Activated naive CD4-positive, alpha-beta T cell treated with anti-CD3 and anti-CD28 coated beads for 36 hours (primary cell): ENCODE results near the gene SLC2A11. TPM values are rescaled to one million over a fixed set of nuclear protein-coding genes. Genes with fewer than 3 reads are reported as not detected.

Experiments used
- CTCF ChIA-PET: fragments of 350-600 bp; sonication (Branson Sonifier 250); formaldehyde crosslinking; loops from one replicate; lab custom pipeline; 2021; ENCODE audit warnings: antibody characterized with exemption; lab: Charles Lee
- DNase-seq: peaks from one replicate; pipeline ENCODE4 v3.0.0-alpha.2; 2020
- H3K27ac Mint-ChIP-seq: one replicate; pipeline ENCODE4 v1.8.0; 2021; ENCODE audit warnings: mild to moderate bottlenecking, mixed read lengths
- H3K27me3 Mint-ChIP-seq: one replicate; pipeline ENCODE4 v1.8.0; 2021; ENCODE audit warnings: low read depth, mixed read lengths
- H3K36me3 Mint-ChIP-seq: one replicate; pipeline ENCODE4 v1.8.0; 2021; ENCODE audit warnings: low read depth, mixed read lengths
- H3K4me1 Mint-ChIP-seq: one replicate; pipeline ENCODE4 v1.8.0; 2021; ENCODE audit warnings: low read depth, mixed read lengths
- H3K4me3 Mint-ChIP-seq: one replicate; pipeline ENCODE4 v1.8.0; 2021; ENCODE audit warnings: mild to moderate bottlenecking, moderate library complexity, mixed read lengths
- H3K9me3 Mint-ChIP-seq: one replicate; pipeline ENCODE4 v1.8.0; 2021; ENCODE audit warnings: mixed read lengths
- intact Hi-C: fragments of 100-400 bp; cut with micrococcal nuclease; formaldehyde crosslinking; loops from one replicate; pipeline ENCODE4 v1.15.1; 2023
- total RNA-seq, 2 experiments: library from RNA; stranded (reverse); gene quantifications; one replicate each; pipeline ENCODE4 v1.2.3, GENCODE V29; 2021

The SLC2A11 gene
- total RNA-seq, 2 experiments from 2014 or later: 6.1 to 7.5 TPM

DNA sequence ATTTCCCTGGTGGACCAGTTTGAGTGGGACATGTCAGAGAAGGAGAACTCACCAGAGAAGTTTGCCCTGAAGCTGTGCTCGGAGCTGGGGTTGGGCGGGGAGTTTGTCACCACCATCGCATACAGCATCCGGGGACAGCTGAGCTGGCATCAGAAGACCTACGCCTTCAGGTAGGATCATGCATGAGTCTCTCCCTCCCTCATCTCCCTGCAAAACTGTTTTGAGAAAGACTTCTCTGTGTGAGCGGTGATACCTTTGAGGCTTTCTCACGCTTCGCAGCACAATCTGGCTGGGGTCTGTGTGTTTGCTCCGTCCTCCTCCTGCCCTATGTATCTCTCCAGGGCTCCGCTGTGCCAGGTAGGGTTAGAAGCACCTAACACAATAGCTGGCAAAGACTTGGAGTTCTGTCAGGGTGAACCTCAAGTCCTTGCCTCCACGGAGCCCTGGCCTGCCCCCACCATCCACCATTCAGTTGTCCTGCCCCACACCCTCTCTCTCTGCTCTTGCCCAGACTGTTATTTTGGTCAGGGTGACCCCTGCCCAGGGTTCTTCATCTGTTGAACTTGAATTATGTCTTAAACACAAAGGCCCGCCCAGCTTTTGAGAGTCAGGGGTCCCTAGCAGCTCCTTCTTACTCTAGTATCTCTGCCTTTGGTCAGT, 32.3 kb upstream of the SLC2A11 start:
- Mint-ChIP-seq H3K27ac (peak overlapping the region; percentile 90), H3K27me3 (no peaks in the 10 kb centered on the region), H3K36me3 (peaks cover 30% of the 10 kb centered on the region), H3K9me3 (no peaks in the 10 kb centered on the region), H3K4me3 (no peak overlapping the region), H3K4me1 (peaks cover 4% of the 10 kb centered on the region)
- DNase-seq: no peak
- CTCF ChIA-PET: interaction anchor here (1.3 to 1.5 kb wide), 2 partner anchors 21 to 25 kb away, joined by 3 read pairs; no protein-coding TSS in a partner anchor
- intact Hi-C loops: no loop called here

DNA sequence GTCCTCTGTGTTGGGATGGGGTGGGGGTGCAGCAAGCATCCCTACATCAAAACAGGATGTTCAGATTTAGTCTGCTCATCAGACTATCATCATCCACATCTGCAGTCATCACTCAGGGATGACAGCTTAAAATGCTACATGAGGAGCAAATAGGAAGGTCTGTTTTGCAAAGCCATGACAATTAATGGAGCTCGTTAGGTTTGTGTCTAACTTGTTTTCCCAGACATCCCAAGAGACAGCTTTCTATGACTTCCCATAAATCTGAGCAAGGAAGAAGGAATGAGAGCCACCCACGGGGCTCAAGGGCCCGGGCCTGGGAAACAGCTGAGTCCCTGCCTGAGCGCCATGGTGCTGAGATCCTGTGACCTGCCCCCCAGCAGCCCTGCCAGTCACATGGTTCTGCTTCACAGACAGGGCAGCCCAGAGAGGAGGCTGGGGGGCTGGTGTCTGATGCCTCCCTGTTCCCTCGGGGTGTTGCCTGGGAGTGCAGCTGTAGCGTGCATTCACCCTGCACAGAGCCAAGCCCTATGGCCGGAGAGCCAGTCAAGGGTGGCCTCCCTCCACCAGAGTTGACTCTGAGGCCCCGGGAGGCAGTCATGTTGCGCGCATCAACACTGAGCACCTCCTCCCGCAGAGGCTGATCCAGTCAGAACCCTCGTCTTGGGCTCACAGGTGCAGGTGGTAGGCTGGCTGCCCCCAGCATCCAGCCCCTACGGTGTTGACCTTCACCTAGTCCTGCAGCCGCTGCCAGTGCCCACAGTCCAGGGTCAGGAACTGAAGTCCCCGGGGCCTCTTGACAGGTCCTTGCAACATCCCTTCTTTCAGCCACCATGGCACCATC, 30.9 kb upstream of the SLC2A11 start:
- peaks cover 26% of the 10 kb centered on the region for H3K36me3 Mint-ChIP-seq
- peaks cover 4% of the 10 kb centered on the region for H3K4me1 Mint-ChIP-seq
- no peak for DNase-seq
- intact Hi-C loops: no loop called here
- H3K9me3 Mint-ChIP-seq: no peaks in the 10 kb centered on the region
- H3K4me3 Mint-ChIP-seq: no peak overlapping the region
- H3K27me3 Mint-ChIP-seq: no peaks in the 10 kb centered on the region
- peak overlapping the region; percentile 90 for H3K27ac Mint-ChIP-seq
- CTCF ChIA-PET: interaction anchor here (0.6 to 1.5 kb wide), 3 partner anchors 19 to 282 kb away, joined by 3 read pairs; no protein-coding TSS in a partner anchor

DNA sequence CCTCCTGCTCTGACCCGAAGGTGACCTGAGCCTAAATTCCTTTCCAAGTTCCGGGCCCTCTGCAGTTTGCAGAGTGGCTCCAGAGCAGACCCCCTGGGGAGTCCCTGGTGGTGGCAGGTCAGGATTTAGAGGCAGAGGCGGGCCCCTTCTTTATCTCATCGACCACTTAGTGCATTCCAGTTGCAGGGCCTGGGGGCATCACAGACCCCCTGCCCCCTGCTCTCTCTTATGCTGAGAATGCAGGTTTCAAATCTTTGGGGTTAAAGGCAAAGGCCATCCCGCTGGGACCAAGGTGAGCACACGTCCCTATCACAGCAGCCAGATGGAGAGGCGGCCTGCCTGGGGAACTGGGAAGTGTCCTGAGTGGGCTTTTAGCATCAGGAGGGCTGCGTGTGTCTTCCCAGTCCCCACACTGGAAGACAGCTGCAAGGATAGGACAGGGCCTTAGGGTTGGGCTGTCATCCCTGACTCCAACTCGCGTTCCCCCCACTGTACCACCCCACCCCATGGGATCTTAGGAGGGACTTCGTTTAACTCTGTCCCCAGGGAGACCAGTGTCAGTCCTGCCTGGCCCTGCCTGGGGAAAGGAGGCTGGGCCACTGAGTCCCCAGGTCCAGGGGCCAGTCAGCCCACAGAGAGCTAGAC, 30.2 kb upstream of the SLC2A11 start:
- CTCF ChIA-PET: interaction anchor here (1.1 kb wide), 1 partner anchor 239 kb away, joined by 3 read pairs; no protein-coding TSS in a partner anchor
- no peak overlapping the region for H3K4me3 Mint-ChIP-seq

DNA sequence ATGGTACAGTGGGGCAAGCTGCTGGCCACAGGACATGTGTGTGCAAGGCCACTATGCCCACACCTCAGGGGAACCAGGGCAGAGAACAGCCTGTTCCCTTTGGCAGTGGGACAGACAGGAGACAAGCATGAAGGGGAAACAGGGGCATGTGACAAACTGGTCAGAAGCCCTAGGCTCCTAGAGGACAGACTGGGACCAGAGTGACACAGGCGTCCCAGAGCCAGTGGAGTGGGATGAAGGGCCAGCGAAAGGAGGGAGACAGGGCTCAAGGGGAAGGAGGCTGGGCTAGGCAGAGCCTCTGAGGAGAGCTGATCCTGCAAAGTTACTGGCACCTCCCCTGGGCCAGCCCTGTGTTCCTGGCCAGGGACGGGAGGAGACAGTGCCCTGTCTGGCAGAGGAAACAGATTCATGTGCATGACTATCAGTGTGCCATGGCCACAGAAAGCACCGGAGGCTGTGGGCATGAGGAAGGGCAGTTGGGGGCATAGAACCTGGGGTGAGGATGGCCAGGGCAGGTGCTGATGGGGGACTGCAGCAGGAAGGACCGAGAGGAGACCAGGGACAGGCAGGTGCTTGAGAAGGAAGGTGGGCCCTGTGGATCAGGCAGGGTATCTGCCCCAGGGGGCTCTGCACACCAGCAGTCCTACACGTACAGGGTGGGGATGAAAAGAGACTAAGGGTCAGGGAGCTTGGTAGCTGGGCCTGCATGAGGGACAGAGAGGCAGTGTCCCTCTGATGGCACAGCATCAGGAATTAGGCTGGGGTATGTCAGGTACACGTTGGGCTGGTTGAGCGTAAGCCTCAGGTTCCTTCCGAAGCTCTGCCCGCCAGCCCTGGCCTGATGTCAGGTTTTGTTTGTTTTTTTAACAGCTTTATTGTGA, 28.6 kb upstream of the SLC2A11 start:
- Mint-ChIP-seq H3K4me1 (peaks cover 4% of the 10 kb centered on the region), H3K36me3 (peaks cover 12% of the 10 kb centered on the region), H3K9me3 (no peaks in the 10 kb centered on the region), H3K27ac (no peak overlapping the region), H3K27me3 (no peaks in the 10 kb centered on the region), H3K4me3 (no peak overlapping the region)
- intact Hi-C loops: no loop called here
- CTCF ChIA-PET: interaction anchor here (1.1 kb wide), 1 partner anchor 241 kb away, joined by 3 read pairs; no protein-coding TSS in a partner anchor
- no peak for DNase-seq

More for the DNA sequence above, 30.2 kb upstream of the SLC2A11 start:
- peaks cover 4% of the 10 kb centered on the region for H3K4me1 Mint-ChIP-seq
- no peak overlapping the region for H3K27ac Mint-ChIP-seq
- H3K27me3 Mint-ChIP-seq: no peaks in the 10 kb centered on the region
- no peak for DNase-seq
- H3K36me3 Mint-ChIP-seq: peaks cover 24% of the 10 kb centered on the region
- H3K9me3 Mint-ChIP-seq: no peaks in the 10 kb centered on the region
- intact Hi-C loops: no loop called here

DNA sequence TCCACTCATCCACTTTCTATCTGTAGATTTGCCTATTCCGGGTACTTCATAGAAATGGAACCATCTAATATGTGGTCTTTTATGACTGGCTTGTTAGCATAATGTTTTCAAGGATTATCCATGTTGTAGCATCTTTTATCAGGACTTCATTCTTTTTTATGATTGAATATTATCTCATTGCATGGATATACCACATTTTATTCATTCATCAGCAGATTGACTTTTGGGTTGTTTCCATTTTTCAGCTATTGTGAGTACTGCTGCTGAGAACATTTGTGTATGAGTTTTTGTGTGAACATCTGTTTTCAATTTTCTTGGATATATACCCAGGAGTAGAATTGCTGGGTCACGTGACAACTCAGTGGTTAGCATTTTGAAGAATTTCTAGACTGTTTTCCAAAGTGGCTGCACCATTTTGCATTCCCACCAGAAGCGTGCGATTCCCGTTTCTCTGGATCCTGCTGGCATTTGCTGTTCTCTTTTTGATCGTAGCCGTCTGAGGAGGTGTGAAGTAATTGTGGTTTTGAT, 27.8 kb upstream of the SLC2A11 start:
- no peak overlapping the region for H3K4me3 Mint-ChIP-seq
- no peak for DNase-seq
- H3K27ac Mint-ChIP-seq: no peak overlapping the region
- peaks cover 10% of the 10 kb centered on the region for H3K36me3 Mint-ChIP-seq
- intact Hi-C loops: no loop called here
- peaks cover 4% of the 10 kb centered on the region for H3K4me1 Mint-ChIP-seq
- no peaks in the 10 kb centered on the region for H3K27me3 Mint-ChIP-seq
- CTCF ChIA-PET: no interaction called here
- H3K9me3 Mint-ChIP-seq: no peaks in the 10 kb centered on the region

DNA sequence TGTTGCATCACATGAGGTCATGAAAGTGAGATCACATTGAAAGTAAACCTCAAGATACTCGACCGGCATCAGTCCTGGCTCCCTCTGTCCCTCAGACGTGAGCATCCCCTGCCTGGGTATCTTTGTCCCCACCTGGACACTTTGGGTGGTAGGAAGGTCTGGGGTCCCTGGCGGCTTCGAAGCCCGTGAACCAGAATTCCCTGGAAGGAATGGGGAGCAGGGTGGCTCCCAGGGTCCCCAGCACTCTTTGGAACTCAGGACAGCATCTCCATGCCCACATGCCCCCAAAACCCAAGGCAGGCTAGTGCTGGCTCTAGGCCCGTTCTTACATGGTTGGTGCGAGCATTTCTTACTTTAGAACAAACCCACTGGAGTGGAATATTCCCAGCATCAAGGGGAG, 26.4 kb upstream of the SLC2A11 start:
- H3K9me3 Mint-ChIP-seq: no peaks in the 10 kb centered on the region
- no peak for DNase-seq
- CTCF ChIA-PET: interaction anchor here (0.6 kb wide), 1 partner anchor 18 kb away, joined by 3 read pairs; no protein-coding TSS in a partner anchor
- H3K4me3 Mint-ChIP-seq: no peak overlapping the region
- peaks cover 2% of the 10 kb centered on the region for H3K4me1 Mint-ChIP-seq
- H3K27me3 Mint-ChIP-seq: no peaks in the 10 kb centered on the region
- no peak overlapping the region for H3K27ac Mint-ChIP-seq
- peaks cover 6% of the 10 kb centered on the region for H3K36me3 Mint-ChIP-seq
- intact Hi-C loops: no loop called here

DNA sequence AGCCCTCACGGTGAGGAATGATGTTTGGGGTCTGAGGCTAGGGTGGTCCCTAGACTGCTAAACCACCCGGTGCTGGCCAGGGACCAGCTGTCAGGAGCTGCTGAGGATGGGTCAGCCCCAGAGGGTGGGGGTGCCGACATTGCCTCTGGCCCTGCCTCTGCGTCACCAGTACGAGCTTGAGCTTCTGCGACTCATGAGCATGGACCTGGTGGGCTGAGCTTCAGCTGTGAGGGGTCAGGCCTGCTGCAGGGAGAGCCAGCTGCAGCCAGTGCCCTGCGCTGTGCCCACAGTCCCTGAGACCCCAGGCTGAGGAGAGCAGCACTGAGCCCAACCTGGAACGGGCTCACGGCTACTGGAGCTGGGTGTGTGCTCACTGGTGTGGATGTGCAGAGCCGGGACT, 25.9 kb upstream of the SLC2A11 start:
- no peaks in the 10 kb centered on the region for H3K27me3 Mint-ChIP-seq
- no peaks in the 10 kb centered on the region for H3K9me3 Mint-ChIP-seq
- CTCF ChIA-PET: interaction anchor here (0.6 kb wide), 1 partner anchor 18 kb away, joined by 3 read pairs; no protein-coding TSS in a partner anchor
- H3K36me3 Mint-ChIP-seq: peaks cover 3% of the 10 kb centered on the region
- no peak overlapping the region for H3K27ac Mint-ChIP-seq
- no peak overlapping the region for H3K4me3 Mint-ChIP-seq
- no peak for DNase-seq
- intact Hi-C loops: no loop called here
- H3K4me1 Mint-ChIP-seq: no peaks in the 10 kb centered on the region

DNA sequence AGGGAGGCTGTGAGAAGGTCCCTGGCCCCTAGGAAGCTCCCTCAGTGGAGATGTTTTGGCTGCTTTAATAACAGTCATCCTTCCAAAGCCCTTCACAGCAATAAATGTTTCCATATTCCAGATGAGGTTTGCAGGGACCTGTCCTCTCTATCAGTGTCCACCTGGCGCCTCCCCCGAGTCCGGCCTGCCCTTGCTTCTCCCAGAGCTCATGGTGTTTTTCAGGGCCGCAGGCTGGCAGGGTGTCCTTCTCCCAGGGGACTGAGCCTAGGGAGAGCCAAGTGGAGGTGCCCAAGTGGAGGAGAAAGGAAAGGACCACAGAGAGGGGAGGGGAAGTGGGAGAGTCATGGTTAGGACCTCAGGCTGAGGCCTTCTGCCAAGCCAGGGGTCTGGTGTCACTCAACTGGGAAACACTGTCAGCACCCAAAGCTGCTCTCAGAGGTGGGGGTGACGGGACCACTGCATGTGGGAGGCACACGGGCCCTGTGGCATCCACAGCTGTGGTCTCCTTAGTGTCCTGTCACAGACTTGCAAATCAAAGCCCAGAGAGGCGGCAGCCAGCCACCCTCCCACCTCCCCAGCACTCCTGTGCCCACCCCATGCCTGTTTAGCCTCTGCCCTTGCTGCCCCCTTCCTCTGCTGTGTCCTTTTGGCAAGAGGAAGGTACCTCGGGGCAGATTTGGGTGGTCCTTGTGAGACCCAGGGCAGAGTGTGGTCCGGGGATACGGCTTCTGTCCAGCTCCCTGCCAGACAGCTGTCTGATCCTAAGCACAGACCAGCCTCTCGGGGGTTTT, 25.3 kb upstream of the SLC2A11 start:
- Mint-ChIP-seq H3K4me3 (no peak overlapping the region), H3K4me1 (peaks cover 2% of the 10 kb centered on the region), H3K36me3 (peaks cover 2% of the 10 kb centered on the region), H3K27me3 (no peaks in the 10 kb centered on the region), H3K27ac (no peak overlapping the region), H3K9me3 (no peaks in the 10 kb centered on the region)
- intact Hi-C loops: no loop called here
- DNase-seq: no peak
- CTCF ChIA-PET: no interaction called here

DNA sequence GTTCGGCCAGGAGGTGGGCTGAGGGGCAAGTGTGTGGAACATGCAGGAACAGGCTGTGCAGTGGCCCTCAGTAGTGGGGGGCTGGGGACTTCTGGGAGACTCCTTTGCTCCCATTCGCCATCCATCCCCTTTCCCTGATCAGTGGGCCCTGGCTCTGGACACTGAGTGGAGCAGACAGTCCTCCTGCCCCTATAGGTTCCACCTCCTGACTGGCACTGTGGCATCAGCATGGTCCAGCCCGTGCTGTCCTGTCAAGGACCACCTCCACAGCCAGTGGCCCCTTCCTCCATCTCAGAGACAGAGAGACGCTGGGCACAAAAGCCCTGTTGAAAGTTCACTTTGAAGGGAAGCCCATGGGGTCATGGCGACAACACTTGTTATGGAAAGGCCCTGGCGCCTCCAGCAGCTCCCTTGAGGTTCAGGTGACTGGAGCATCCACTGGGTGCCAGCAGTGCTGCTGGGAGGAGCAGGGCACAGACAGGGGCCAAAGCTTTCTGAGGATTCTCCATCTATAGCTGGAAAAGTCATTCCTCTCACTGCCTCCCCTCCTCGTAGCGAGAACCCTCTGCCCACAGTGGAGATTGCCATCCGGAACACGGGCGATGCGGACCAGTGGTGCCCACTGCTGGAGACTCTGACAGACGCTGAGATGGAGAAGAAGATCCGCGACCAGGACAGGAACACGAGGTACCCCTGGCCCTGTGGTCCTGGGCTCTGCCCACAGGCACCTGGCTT, 24.5 kb upstream of the SLC2A11 start:
- Mint-ChIP-seq H3K27ac (no peak overlapping the region), H3K36me3 (peaks cover 2% of the 10 kb centered on the region)
- CTCF ChIA-PET: no interaction called here

DNA sequence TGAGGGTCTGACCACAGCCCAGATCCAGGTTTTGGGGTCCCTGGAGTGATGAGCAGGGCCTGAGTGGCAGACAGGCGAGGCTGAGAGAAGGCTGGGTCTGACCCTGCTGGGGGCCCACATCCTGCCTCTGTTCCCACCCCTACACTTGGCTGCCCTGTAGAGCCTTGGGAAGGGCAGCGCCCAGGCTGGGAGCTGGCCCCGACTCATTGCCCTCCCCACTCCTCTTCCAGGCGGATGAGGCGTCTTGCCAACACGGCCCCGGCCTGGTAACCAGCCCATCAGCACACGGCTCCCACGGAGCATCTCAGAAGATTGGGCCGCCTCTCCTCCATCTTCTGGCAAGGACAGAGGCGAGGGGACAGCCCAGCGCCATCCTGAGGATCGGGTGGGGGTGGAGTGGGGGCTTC, 23.8 kb upstream of the SLC2A11 start:
- CTCF ChIA-PET: no interaction called here
- DNase-seq: no peak
- Mint-ChIP-seq H3K36me3 (peaks cover 2% of the 10 kb centered on the region), H3K27ac (no peak overlapping the region), H3K4me3 (no peak overlapping the region), H3K4me1 (peaks cover 11% of the 10 kb centered on the region), H3K9me3 (no peaks in the 10 kb centered on the region), H3K27me3 (peaks cover under 1% of the 10 kb centered on the region)
- intact Hi-C loops: no loop called here

More for the DNA sequence above, 24.5 kb upstream of the SLC2A11 start:
- Mint-ChIP-seq H3K27me3 (no peaks in the 10 kb centered on the region), H3K4me1 (peaks cover 7% of the 10 kb centered on the region), H3K4me3 (no peak overlapping the region), H3K9me3 (no peaks in the 10 kb centered on the region)
- no peak for DNase-seq
- intact Hi-C loops: no loop called here
